GM12892 (cell line): ENCODE measurements around the gene EXOC7.

Experiments
- DNase-seq: peaks from one replicate; pipeline ENCODE4 v3.0.0; 2011; ENCODE audit not compliant: insufficient read length
- FAIRE-seq: peaks from 2 replicates; lab custom pipeline; 2011; peaks lifted over from hg19 to GRCh38; lab: Jason Lieb, UNC
- POLR2A ChIP-seq: IDR thresholded peaks from 2 replicates; pipeline ENCODE4 v1.6.1; 2011; ENCODE audit warnings: low read depth, low read length, control low read depth
- POLR2AphosphoS5 ChIP-seq: IDR thresholded peaks from 2 replicates; pipeline ENCODE4 v1.6.1; 2011; ENCODE audit warnings: low read depth, low read length, control low read depth
- TAF1 ChIP-seq: IDR thresholded peaks from 2 replicates; pipeline ENCODE4 v1.6.1; 2011; ENCODE audit warnings: low read depth, mild to moderate bottlenecking, control low read depth, low read length, borderline replicate concordance

EXOC7 gene

GRCh38 chr17:76088868-76089576, 14.6 kb downstream of the EXOC7 start:
- no peak for FAIRE-seq
- TF ChIP-seq TAF1 (no peak), POLR2A (no peak), POLR2AphosphoS5 (no peak)
- no peak for DNase-seq

DNA sequence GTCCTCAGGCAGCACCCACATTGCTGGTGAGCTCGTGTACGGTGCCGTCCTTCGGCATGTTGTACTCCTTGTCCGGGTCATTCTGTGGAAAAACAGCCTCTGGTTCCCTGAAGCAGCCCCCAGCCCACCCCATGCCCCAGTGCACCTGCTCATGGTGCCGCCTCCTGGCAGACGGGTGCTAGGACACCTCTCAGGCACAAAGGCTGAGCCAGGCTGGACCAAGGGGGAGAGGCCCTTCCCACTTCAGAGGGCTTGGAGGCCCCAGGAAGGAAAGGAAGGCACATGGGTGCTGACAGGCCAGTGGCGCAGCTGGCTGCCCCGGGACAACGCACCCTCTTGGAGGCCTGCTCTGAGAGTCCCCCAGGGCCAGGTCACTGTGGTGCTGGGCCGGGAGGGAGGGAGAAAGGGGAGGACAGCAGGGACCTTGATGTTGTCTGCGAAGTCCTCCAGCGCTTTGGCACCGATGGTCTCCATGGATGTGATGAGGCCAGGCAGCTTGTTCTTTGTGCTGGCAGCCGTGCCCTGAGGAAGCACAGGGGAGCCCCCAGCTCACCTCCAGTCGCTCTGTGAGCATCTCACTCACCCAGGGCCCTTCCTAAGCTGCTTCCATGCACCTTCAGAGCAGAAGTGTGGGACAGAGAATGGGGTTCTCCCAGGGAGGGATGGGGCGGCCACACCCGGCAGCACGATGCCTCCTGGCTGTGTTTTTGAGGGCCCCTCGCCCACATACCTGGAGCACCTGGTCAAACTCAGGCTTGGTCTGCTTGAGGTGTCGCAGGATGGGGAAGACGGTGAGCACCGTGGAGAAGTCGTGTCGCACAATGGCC, 15.3 kb downstream of the EXOC7 start:
- TF ChIP-seq POLR2A: no peak
- TF ChIP-seq TAF1: no peak
- no peak for TF ChIP-seq POLR2AphosphoS5
- FAIRE-seq: no peak
- DNase-seq: no peak

- FAIRE-seq (no peak), DNase-seq (no peak)
- TF ChIP-seq POLR2AphosphoS5: no peak
- no peak for TF ChIP-seq POLR2A
- TF ChIP-seq TAF1: no peak
Measured at GRCh38 chr17:76087531-76087930, 16.1 kb downstream of the EXOC7 start.

DNA sequence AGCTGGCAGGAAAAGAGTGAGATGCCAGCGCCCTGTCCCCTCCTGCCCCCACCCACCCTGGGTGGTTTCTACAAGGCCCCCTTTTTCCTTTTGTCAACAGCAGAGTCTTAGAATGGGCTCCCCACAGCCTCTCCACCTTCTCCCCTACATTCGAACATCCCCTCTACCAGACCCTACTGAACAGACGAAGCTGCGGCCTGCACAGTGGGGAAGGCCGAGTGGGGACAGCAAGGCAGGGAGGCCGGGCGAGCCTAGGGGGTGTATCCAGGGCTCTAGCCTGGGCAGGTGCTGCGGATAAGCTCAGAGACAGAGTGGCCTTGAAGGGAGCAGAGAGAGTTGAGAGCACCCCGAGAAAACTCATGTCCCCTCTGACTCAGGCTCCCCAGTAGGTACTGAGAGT, 17.2 kb downstream of the EXOC7 start:
- DNase-seq (no peak), FAIRE-seq (no peak)
- TF ChIP-seq POLR2AphosphoS5 (no peak), POLR2A (no peak), TAF1 (no peak)

- FAIRE-seq (no peak), DNase-seq (no peak)
Measured at GRCh38 chr17:76085731-76086366, 17.7 kb downstream of the EXOC7 start.

GRCh38 chr17:76085066-76085730, 18.4 kb downstream of the EXOC7 start:
- FAIRE-seq (no peak), DNase-seq (no peak)
- no peak for TF ChIP-seq POLR2A

More at GRCh38 chr17:76085731-76086366, 17.7 kb downstream of the EXOC7 start:
- TF ChIP-seq POLR2A (no peak), TAF1 (no peak), POLR2AphosphoS5 (no peak)

DNA sequence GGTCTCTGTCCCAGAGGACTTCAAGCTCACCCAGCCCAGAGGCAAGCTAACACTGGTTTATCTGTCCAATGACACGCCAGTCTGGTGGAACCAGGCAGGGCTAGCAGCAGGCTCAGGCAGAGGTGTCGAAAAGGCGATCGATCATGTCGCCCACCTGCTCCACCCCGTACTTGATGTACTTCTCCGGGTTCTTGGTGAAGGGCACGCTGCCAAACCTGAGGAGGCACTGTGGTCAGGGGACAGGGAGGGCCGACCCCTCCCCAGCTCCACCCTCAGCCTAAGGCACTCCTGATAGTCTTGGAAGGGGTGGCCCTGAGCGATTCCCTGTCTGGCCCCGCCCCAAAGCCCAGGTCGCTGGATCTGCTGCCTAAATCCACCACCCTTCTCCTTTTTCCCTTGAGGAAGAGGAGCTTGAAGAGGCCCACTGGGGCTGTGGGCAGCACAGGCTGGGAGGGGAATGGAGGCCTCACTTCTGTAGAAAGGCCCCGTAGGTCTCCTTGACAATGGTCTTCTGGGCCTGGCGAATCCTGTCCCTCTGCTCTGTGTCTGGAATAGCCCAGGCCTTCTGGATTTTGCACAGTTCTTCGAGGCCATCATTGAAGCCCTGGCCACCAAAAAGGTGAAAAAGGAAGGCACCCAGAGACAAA, 19.9 kb downstream of the EXOC7 start:
- no peak for DNase-seq
- TF ChIP-seq POLR2A (no peak), POLR2AphosphoS5 (no peak), TAF1 (no peak)

DNA sequence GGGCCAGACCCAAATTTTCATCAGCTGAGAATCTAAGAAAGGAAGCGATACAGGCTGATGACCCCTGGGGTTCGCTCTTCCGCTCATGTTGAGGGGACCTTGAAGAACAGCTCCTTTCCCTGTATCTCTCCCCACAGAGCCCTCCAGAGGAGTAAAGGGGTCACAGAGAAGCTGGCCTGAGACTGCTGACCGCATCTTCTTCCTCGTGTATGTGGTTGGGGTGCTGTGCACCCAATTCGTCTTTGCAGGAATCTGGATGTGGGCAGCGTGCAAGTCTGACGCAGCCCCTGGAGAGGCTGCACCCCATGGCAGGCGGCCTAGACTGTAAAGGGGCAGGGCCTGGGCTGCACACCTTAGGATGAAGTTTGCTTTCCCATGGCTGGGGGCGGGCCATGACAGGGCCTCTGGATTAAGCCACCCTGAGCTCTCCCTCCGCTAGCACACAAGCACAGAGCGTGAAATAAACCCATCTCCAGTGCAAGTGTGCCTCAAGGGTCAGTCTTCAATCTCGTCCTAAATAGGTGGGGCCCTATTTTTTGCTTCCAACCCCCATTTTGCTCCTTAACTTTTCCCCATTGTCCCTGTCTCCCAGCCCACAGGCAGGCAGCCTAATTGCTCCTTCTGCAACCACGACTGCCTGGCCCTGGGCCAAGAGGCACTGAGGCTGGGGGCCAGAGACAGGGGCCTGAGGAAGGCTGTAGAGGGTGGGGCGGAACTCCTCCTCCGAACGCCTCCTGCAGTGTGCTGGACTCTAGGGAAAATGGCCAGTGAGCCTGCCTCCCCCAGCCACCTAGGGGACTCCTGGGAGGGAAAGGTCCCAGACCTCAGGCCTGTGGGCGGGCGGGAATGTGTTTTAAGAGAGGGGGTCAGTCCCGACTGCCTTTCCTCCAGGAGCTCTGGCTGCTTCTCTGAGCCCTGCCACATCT, 21.0 kb downstream of the EXOC7 start:
- FAIRE-seq (no peak), DNase-seq (no peak)
- TF ChIP-seq POLR2AphosphoS5 (no peak), POLR2A (no peak)

More for the DNA sequence above, 19.9 kb downstream of the EXOC7 start:
- no peak for FAIRE-seq

DNA sequence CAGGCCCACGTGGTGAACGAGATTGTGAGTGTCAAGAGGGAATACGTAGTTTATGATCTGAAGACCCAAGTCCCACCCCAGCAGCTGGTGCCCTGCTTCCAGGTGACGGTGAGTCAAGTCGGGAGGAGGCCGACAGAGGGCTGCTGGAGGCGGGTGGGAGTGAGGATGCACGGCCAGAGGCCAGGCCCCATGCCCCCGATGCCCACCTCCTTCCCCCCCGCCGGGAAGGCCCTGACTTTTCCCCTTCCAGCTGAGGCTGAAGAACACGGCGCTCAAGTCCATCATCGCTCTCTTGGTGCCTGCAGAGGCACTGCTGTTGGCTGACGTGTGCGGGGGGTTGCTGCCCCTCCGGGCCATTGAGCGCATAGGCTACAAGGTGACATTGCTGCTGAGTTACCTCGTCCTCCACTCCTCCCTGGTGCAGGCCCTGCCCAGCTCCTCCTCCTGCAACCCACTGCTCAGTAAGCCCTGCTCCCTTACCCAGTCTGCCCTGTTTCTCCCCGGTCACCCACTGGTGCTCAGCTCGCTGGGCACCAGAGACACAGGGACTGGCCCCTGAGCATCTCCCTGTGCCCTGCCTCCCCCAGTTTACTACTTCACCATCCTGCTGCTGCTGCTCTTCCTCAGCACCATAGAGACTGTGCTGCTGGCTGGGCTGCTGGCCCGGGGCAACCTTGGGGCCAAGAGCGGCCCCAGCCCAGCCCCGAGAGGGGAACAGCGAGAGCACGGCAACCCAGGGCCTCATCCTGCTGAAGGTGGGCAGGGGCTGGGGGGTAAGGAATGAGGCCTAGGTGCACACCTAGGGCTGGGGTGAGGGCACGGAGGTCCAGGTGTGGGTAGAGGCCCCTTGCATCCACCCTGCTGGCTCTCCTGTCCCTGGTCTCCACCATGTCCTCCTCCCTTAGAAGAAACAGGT, 22.0 kb downstream of the EXOC7 start:
- no peak for FAIRE-seq
- TF ChIP-seq TAF1 (no peak), POLR2A (no peak), POLR2AphosphoS5 (no peak)
- DNase-seq: no peak
